Activated naive CD4-positive, alpha-beta T cell (primary cell): Measurements from ENCODE around the gene DCTN4.
"Not testable (repeated sequence)": the region's sequence is repeated elsewhere in the genome, so short reads cannot be mapped to it uniquely, and the experiment has no call there.

Source experiments
- DNase-seq, 4 experiments: peaks; one replicate each; lab custom pipeline; 2025; lab: John Stamatoyannopoulos, UW

Gene DCTN4

DNA sequence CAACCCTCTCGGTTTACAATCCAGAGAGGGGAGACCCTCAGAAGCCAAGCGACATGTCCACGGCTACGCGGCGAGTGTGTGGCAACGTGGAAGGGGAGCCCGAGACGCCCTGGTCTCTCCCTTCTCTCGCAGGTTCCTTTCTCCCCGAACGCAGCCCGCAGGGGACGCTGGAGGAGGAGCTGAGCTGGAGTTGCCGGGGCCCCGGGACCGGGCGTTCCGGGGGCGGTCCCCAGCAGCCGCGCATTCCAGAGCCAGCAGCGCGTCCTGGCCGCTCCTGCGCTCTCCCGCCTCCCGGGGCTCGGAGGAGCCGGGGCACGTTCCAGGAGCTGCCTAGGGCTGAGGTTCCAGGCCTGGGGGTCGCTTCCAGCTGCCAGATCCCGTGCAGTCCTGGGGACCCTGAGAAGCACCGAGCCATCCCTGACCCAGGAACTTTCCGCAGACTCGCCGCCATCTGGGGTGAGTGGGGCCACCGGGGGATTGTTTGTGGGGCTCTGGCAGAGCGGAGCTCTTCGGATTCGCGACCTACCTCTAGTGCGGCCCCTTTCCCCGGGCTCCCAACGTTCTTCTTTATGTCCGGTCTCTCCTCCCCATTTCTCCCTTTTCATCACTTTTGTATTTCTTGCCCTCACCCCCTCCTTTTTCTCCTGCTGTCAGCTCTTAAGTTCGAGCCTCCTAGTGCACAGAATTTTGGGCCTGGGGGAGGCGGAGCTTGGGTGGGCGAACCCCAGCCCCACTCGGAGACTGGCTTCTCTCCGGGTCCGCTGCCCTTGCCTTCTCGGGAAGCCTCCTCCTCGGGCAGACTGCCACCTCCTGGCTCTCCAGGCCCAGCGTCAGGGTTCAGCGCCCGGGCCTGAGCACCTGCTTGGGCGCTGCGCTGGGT lies 19.9 kb upstream of the DCTN4 start, which contains the start of gene SMIM3:
Gene SMIM3, plus strand, starts transcription at position 241 of the 880 bp plus-strand sequence. CDS start 16,684 bp downstream, outside the sequence.
- peak; percentile 24 to 61 (median 39) for DNase-seq

DNA sequence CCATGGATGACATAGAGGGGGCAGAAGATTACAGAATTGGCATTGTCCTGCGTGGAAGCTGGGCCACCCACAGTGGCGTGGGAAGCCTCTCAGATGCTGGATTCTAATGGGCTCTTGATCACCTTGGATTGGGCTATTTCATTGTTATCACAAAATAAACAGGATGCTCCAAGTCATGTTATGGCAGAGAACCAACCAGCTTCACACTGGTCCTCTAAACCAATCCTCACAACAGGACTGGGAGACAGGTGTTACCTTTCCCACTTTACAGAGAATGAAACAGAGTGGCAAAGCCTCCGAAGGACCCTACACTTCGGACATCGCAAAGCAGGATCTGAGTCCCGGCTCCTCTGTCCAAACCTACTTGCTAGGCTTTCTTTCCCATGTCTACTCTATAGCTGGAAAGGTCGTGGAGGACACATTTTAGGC lies 19.3 kb upstream of the DCTN4 start:
- DNase-seq, result no peak

DNA sequence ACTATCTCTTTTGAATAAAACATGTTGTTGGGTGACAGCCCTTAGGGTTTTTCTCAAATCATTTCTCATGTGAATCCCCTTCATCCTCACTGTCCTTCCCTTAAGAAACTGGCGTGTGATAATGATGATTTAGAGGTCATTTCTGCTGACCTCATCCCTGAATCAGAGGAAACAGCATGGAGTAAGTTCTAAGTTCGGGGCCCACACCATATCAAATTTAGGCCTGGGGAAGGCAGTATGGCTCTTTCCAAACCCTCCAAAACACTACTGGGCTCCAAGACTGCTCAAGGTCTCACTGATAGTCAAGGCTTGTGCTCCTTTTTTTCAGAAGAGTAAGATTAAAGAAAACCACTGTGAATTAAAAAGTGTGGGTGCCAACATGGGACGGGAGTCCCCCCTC lies 18.9 kb upstream of the DCTN4 start:
- DNase-seq, result no peak

DNA sequence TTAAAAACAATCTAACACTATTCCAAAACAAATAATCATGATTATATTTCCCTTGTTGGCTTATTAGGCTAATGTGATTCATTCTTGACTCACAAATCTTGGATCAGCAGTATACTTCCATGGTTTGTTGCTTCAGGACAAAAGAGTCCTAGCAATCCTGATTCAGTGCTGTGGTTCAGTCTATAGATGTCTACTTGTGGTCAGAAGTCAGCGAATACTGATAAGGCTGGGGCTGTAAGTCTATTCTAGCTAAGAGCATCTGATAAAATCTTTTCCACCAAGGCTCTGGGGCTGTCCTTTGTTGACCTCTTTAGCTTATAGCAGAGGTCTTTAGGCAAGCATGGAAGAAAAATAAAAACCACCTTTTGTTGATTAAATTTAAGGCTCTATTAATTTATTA lies 15.3 kb upstream of the DCTN4 start:
- DNase-seq, result no peak

DNA sequence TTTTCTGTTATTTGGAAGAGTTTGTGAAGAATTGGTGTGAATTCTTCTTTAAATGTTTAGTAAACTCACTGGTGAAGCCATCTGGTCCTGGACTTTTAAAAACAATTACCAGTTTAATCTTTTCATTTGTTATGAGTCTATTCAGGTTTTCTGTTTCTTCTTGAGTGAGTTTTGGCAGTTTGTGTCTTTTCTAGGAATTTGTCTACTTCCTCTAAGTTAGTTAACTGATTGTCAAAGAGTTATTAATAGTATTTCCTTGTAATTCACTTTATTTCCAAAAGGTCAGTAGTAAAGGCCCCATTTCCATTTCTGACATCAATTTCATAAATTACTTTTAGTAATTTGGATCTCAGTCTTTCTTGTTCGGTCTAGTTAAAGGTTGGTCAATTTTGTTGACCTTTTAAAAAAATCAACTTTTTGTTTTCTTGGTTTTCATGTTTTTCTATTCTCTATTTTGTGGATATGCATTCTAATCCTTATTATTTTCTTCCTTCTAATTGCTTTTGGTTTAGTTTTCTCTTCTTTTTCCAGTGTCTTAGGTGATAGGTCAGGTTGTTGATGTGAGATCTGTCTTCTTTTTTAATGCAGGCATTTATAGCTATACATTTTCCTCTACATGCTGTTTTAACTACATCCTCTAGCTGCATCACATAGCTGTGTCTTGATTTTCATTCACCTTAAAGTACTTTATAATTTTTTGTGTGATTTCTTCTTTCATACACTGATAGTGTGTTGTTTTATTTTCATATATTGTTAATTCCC lies 12.4 kb upstream of the DCTN4 start:
- DNase-seq, result no peak

DNA sequence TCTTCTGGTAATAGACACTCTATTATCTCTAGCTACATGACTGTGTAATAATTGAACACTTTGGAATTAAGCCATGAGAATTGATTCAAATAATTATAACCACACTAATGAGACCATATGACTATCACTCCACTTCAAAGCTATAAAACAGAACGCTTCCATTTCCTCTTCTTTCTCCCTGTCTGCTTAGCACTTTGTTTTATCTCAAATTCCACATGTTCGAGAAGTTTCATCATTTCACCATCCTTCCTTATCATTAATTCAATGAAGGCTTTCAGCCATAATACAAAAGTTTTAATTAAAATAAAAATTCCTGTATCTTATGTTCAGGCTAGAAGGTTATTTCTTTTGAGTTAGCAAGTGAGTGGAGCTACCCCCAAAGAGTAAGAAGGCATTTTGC lies 7.4 kb upstream of the DCTN4 start:
- DNase-seq, result no peak

DNA sequence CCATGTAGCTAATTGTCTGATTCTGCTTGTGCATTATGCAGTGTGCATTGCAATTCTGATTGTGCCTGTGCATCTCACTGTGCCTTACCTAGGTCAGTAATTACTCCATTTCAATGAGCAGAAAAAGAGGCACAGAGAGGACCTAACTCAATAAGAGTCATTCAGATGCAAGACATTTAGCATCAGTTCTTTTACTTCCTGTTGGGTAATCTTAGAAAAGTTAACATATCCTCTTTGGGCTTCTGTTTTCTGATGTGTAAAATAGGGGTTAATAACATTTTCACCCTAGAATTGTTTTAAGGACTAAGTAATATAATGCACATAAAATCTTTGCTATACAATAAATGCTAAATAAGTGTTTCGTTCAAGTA lies 7.0 kb upstream of the DCTN4 start:
- no peak for DNase-seq

DNA sequence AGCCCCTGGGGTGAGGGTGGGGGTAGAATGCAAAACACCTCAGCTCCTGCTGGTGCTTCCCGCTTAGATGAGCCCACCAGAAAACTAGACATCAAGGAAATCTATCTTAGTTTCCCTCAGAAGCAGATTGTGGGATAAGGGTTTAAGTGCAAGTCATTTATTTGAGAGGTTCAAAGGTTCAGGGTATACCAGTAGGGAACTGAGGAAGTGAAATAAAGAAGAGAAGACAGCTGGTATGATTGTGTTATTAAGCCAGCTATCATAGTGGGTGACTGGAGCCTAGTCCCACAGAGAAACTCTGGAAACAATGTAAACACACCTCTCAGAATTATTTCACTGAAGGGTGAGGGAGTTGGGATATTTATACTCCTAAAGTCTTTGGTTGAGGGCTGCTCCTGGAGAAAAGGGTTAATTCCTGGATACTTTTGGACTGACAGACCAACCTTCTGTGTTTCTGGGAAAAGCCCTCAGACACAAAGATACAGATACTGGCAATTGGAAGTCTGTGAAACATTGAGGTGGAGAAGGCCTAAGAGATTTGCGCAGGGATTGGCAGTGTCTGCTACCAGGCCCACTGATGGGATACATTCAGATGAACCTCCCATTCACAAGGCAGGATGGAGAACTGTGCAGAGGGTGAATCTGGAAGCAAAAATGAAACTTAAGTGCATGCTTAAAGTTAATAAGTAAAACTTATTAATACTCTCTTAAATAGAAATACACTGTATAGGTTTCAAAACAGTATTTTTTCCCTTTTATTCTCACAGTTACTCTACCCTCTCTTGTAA lies 6.4 kb upstream of the DCTN4 start:
- DNase-seq, result no peak

DNA sequence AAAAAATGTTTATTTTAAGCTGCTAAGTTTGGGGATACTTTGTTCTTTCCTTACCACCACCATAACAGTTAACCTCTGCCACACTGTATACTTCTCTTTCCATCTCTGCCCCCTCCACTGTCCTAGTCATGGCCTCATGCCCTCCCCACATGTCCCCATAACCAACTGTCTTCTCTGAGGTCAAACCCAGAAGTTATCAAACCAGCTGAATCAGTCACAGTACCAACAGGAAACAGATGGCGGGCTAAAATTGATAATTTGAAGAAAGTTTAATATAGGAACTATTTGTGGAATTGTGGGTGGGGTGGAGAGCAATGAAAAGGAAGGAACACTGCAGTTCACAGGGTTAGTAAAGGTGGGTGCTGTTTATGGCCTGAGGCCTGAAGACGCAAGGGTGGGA lies 5.7 kb upstream of the DCTN4 start:
- DNase-seq, result no peak

DNA sequence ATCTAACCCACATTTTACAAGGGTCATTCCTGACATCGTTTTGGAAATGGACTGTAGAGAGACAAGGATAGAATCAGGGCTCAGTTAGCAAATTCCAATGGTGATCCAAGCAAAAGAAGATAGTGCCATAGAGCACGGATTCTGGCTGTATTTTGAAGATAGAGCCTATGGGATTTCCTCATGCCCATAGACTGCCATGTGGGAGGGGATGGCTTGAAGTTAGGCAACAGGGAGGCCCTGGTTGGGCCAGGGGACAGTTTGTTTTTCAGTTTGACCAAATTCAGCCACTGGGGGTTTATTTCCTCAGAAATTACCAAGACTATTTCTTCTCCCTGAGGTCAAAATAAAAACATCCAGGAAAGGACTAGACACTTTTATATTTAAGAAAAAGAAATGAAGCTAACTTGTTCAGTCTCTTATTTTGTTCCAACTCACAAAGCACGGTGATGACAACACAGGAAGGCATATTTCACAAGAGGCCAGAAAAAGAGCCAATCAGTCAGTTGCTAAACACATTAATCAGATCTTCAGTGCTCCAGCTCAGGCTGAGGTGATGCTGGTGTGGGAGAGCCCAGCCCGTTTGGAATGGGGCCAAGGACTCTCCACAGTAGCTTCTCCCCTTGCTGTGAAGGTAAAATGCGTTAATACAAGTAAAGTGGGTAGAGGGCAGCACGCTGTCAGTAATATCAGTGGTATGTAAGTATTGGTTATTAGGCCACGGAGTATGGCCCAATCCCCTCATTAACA lies 4.4 kb upstream of the DCTN4 start:
- DNase-seq, result no peak

DNA sequence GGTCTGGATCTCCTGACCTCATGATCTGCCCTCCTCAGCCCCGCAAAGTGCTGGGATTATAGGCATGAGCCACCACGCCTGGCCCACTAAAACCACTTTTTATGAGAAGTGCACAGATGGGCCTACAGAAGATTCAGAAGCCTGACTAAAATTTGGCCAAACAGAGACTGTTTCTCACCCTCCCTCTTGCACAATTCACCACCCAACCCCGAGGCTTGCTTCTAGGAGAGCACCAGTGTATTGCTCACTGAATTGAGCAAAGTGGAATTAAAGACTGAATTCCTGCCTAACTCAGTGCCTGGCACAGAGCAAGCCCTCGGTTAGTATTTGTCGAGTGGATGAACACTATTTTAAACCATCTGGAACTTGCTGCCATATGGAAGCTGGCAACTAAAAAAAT lies 3.4 kb upstream of the DCTN4 start:
- DNase-seq, result no peak

DNA sequence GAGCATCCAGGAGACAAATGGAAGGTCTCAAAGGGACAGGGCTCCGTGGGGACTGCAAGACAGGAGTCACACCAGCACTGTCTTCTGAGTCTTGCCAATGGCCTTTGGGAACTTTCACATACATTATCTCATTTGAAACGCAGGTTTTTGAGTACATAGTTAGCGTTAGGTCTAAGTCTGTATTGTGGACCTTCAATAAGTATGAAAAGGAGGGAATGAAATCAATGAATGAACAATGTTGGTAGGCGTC lies 442 bp upstream of the DCTN4 start:
- no peak for DNase-seq

DNA sequence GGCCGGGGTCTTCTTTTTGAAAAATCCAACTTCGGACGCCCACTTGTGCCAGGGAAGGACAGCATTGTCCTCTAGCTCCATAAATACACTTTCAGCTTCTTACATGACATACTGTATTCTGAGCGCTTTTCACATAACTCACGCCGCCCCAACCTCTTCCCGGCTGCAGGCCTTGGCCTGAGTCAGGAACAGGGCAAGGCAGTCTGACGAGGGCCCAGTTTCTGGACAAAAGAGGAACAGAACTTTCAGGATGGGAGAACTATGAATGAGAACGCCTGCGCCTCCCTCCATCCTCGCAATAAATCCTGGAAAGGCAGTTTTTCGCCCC lies 650 bp downstream of the DCTN4 start:
- no peak for DNase-seq

DNA sequence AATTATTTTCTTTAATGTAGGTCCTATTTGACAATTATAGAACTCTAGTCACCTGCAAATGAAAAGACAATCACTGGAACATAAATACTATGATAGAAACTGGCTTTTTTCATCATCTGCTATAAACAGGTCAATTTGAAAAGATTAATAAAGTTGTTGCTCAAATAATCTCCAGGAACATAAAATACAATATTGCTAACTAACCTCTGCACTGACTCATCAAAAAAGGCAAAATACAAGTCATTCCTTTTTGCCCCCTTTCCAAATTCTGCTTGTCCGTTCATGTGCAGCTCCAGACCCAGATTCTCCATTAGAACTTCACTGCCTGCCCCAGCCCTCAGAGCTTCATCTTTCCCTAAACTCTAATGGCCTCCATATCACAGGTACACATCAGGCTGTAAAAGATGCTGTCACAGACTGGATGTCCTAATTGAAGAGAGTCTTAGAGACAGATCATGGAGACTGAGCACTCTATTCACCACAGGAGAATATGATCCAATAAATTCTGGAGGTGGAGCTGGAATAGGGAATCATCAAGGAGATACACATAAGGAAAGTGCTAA lies 1.6 kb downstream of the DCTN4 start:
- no peak for DNase-seq

DNA sequence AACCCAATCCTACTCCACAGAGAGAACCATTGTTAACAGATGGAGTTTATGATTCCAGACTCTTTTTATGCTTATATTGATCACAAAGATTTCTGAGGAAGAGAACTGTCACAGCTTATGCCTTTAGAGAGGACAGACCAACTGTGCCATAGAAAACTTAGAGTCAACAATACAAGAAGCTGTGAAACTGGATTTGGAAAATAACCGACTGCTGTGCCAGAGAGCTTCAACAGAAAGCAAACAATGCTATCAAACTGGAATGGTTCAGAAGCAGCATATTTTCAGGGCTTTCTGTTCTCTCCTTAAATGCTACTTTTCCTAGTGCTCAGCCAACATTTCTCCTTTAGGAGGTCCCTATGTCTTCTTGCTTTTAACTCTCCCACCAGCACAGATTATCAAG lies 5.0 kb downstream of the DCTN4 start:
- no peak for DNase-seq

DNA sequence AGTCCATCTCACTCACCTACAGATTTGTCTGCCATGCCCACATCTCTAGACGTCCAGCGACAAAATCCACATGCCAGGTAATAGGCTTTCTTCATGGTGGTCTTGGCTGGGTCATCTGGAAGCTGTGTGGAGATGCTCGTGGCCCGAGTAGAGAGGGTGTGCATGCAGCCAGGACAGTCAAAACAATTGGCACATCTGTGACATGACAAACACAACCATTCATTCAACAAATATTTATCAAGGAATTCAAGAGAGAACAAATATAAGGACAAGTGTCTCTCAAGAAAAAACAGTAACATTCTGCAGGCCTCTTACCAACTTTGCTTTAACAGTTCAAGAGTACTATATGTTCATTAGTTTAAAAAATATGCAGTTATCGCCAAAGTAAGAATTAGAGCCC lies 5.4 kb downstream of the DCTN4 start:
- no peak for DNase-seq

DNA sequence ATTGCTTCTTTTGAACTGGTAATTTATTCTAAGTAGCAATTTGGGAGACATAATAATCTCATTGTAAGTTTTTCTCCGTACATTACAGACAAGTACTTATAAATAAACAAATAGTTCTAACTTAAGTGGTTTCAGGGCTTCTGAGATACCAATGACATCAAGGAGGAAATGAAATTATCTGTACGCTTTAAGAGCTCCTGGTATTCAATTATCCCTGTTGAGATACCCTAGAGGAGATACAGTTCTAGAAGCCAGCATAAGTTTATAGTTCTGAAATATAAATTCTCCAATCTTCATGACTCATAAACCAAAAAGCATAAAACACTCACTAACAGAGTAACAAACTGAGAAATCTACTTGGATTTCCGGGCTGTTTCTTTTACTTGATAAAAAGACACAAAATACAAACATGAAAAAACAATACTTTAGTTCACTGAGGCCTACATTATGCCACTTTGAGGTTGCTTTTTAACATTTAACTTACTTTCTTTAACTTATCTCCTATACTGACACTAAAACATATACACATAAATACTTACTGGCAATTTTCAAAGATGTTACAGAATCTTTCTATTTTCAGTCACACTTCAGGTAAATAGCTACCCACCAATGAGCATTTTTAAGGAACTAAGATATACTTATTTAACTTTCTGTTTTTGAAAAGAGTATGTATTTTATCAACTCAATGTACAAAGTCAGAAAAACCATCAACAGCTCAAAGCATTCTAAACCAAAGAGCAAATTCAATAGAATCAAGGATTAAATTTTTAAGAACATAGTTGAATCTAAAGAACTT lies 7.5 kb downstream of the DCTN4 start:
- DNase-seq, result no peak

DNA sequence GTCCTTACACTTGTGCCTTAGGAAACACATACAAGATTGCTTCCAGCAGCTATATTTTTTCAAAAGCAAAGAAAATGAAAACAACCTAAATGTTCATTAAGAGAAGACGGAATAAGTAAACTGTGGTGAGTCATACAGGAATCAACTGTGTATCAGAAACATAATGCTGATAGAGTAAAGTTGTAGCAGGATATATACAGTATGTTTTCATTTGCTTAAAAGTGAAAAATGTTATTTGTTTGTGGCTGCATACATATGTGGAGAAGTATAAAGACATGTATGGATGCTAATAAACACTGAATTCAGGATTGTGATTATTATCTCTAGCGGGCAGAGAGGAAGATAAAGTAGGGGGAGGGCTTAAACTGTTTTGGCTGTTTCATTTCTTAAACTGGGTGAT lies 8.3 kb downstream of the DCTN4 start:
- DNase-seq, result no peak

DNA sequence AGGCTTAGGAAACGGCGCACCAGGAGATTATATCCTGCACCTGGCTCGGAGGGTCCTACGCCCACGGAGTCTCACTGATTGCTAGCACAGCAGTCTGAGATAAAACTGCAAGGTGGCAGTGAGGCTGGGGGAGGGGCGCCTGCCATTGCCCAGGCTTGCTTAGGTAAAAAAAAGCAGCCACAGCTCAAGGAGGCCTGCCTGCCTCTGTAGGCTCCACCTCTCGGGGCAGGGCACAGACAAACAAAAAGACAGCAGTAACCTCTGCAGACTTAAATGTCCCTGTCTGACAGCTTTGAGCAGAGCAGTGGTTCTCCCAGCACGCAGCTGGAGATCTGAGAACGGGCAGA lies 15.7 kb downstream of the DCTN4 start:
- DNase-seq, result not testable (repeated sequence)

DNA sequence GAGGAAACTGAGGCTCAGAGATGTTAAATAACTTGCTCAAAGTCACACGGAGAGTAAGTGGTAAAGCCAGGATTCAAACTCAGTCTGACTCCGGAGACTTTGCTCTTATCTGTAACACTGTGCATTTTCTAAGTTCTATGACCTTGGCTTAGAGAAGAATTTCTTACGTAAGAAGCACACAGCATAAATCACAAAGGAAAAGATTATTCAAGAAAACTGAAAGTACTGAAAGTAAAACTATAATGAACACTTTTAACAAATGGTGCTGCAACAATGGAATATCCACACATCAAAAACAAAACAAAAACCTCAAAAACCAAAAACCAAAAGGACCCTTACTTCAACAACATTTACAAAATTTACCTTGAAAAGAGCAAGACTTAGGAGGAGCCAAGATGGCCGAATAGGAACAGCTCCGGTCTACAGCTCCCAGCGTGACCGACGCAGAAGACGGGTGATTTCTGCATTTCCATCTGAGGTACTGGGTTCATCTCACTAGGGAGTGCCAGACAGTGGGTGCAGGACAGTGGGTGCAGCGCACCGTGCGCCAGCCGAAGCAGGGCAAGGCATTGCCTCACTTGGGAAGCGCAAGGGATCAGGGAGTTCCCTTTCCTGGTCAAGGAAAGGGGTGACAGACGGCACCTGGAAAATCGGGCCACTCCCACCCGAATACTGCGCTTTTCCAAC lies 16.2 kb downstream of the DCTN4 start:
- not testable (repeated sequence) for DNase-seq

DNA sequence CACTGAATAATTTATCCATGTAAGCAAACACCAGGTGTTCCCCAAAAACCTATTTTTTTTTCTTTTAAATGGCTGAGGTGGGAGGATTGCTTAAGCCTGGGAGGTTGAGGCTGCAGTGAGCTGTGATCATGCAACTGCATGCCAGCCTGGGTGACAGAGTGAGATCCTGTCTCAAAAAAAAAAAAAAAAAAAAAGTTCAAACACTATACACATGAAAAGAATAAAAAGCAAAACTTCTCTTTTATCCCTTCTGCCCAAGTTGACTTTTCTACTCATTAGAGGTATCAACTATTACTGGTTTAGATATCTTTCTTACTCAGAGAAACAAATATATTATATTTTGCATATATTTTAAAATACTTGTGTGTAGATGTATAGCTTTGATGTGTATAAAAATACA lies 17.8 kb downstream of the DCTN4 start:
- no peak for DNase-seq
